GM08714 (cell line): Measurements from ENCODE around the gene PLCG1.

Experiments used
- H3K4me3 ChIP-seq: fragments of 200-500 bp; sonication (Bioruptor generic); 2 replicates; pipeline ENCODE4 v1.5.1; 2014; ENCODE audit warnings: mild to moderate bottlenecking, low read length, inconsistent platforms
- ZNF274 ChIP-seq: IDR thresholded peaks from 2 replicates; pipeline ENCODE4 v1.6.1; 2012; ENCODE audit warnings: mild to moderate bottlenecking, low read depth, low read length

The PLCG1 gene

GRCh38 chr20:41145317-41145716 lies 8.0 kb downstream of the PLCG1 start:
- TF ChIP-seq ZNF274, result no peak
- H3K4me3 ChIP-seq, result no peak overlapping the region

GRCh38 chr20:41145821-41146620 lies 8.7 kb downstream of the PLCG1 start:
- TF ChIP-seq ZNF274, result no peak
- no peak overlapping the region for H3K4me3 ChIP-seq

GRCh38 chr20:41147767-41148191 lies 10.4 kb downstream of the PLCG1 start:
- no peak overlapping the region for H3K4me3 ChIP-seq
- TF ChIP-seq ZNF274, result no peak

GRCh38 chr20:41148942-41149341 lies 11.6 kb downstream of the PLCG1 start:
- no peak overlapping the region for H3K4me3 ChIP-seq
- TF ChIP-seq ZNF274, result no peak

- no peak for TF ChIP-seq ZNF274
- no peak overlapping the region for H3K4me3 ChIP-seq
Observed at GRCh38 chr20:41150664-41151063, 13.3 kb downstream of the PLCG1 start.

GRCh38 chr20:41151134-41151869 lies 14.0 kb downstream of the PLCG1 start:
- H3K4me3 ChIP-seq, result no peak overlapping the region
- TF ChIP-seq ZNF274, result no peak

GRCh38 chr20:41152108-41152757 lies 14.9 kb downstream of the PLCG1 start:
- no peak for TF ChIP-seq ZNF274

GRCh38 chr20:41154436-41155176 lies 17.3 kb downstream of the PLCG1 start:
- TF ChIP-seq ZNF274, result no peak
- no peak overlapping the region for H3K4me3 ChIP-seq

More at GRCh38 chr20:41152108-41152757, 14.9 kb downstream of the PLCG1 start:
- H3K4me3 ChIP-seq, result no peak overlapping the region

- H3K4me3 ChIP-seq, result no peak overlapping the region
- TF ChIP-seq ZNF274, result no peak
Observed at GRCh38 chr20:41155261-41155660, 17.9 kb downstream of the PLCG1 start.

GRCh38 chr20:41158082-41158625 lies 20.8 kb downstream of the PLCG1 start:
- no peak for TF ChIP-seq ZNF274

GRCh38 chr20:41159547-41159946 lies 22.2 kb downstream of the PLCG1 start:
- no peak for TF ChIP-seq ZNF274
- H3K4me3 ChIP-seq, result no peak overlapping the region

More at GRCh38 chr20:41158082-41158625, 20.8 kb downstream of the PLCG1 start:
- no peak overlapping the region for H3K4me3 ChIP-seq

- no peak overlapping the region for H3K4me3 ChIP-seq
- TF ChIP-seq ZNF274, result no peak
Observed at GRCh38 chr20:41160686-41161085, 23.3 kb downstream of the PLCG1 start.

GRCh38 chr20:41161886-41162285 lies 24.5 kb downstream of the PLCG1 start:
- no peak for TF ChIP-seq ZNF274
- H3K4me3 ChIP-seq, result no peak overlapping the region

- H3K4me3 ChIP-seq, result no peak overlapping the region
- no peak for TF ChIP-seq ZNF274
Observed at GRCh38 chr20:41162396-41162795, 25.1 kb downstream of the PLCG1 start.
